ENCODE measurements around the gene BCAT1. TPM values are rescaled to one million over a fixed set of nuclear protein-coding genes. Genes with fewer than 3 reads are reported as not detected.
"Not testable (repeated sequence)": the region's sequence is repeated elsewhere in the genome, so short reads cannot be mapped to it uniquely, and the experiment has no call there.

BCAT1 gene
- total and polyA plus RNA-seq, 11 donors, result 0.57 to 28.9 (median 3.5) TPM

GRCh38 chr12:24875014-24875413 is 73.9 kb downstream of the BCAT1 start:
- Histone ChIP-seq H3K36me3 (no peaks in the 10 kb centered on the region), H3K27me3 (no peaks in the 10 kb centered on the region), H3K4me3 (no peak overlapping the region), H3K27ac (no peak overlapping the region), H3K9me3 (no peaks in the 10 kb centered on the region), H3K4me1 (no peaks in the 10 kb centered on the region)
- ATAC-seq (no peak), DNase-seq (no peak)
- intact Hi-C loops (cut with DNase I), result no loop called here
- TF ChIP-seq POLR2A (IDR thresholded peaks at IDR 0.05) (no peak), CTCF (IDR thresholded peaks at IDR 0.05) (no peak)
- WGBS, 4 donors, result 94 to 98% (median 97%) methylated on average over 3 of the region's 3 CpGs

- no peak for ATAC-seq
- TF ChIP-seq POLR2A (IDR thresholded peaks at IDR 0.05) (no peak), CTCF (IDR thresholded peaks at IDR 0.05) (no peak)
- 79 to 89% (median 84%) methylated on average over 1 of the region's 1 CpG for WGBS, 4 donors
- Histone ChIP-seq H3K27me3 (no peaks in the 10 kb centered on the region), H3K27ac (no peak overlapping the region), H3K4me1 (no peaks in the 10 kb centered on the region), H3K36me3 (no peaks in the 10 kb centered on the region), H3K4me3 (no peak overlapping the region), H3K9me3 (no peaks in the 10 kb centered on the region)
- no peak for DNase-seq
- intact Hi-C loops (cut with DNase I), result no loop called here
Measured at GRCh38 chr12:24872211-24872610, 76.7 kb downstream of the BCAT1 start.

- H3K27ac ChIP-seq; intact Hi-C loops (cut with DNase I); H3K9me3 ChIP-seq; DNase-seq; H3K4me3 ChIP-seq; H3K4me1 ChIP-seq; H3K36me3 ChIP-seq; H3K27me3 ChIP-seq; ATAC-seq: not testable (repeated sequence)
- 86 to 99% (median 95%) methylated on average over 5 to 24 of the region's 24 CpGs for WGBS, 4 donors
Measured at GRCh38 chr12:24866139-24866538, 82.8 kb downstream of the BCAT1 start.

GRCh38 chr12:24864796-24865125 is 84.1 kb downstream of the BCAT1 start:
- TF ChIP-seq POLR2A (IDR thresholded peaks at IDR 0.05) (no peak), CTCF (IDR thresholded peaks at IDR 0.05) (no peak)

GRCh38 chr12:24861766-24862540 is 86.9 kb downstream of the BCAT1 start:
- Histone ChIP-seq H3K27me3 (no peaks in the 10 kb centered on the region), H3K27ac (no peak overlapping the region), H3K4me1 (peaks cover 0 to 7% (median 0%) of the 10 kb centered on the region in 12 donors), H3K4me3 (no peak overlapping the region), H3K9me3 (peaks cover 0 to 5% (median 0%) of the 10 kb centered on the region in 12 donors), H3K36me3 (no peaks in the 10 kb centered on the region)
- ATAC-seq, result no peak
- intact Hi-C loops (cut with DNase I), result no loop called here
- no peak for TF ChIP-seq POLR2A (IDR thresholded peaks at IDR 0.05)
- no peak for TF ChIP-seq CTCF (IDR thresholded peaks at IDR 0.05)
- 88 to 92% (median 90%) methylated on average over 1 of the region's 1 CpG for WGBS, 4 donors
- DNase-seq, result no peak

More at GRCh38 chr12:24864796-24865125, 84.1 kb downstream of the BCAT1 start:
- Histone ChIP-seq H3K9me3 (peaks cover 0 to 5% (median 0%) of the 10 kb centered on the region in 12 donors), H3K36me3 (no peaks in the 10 kb centered on the region), H3K4me3 (no peak overlapping the region), H3K27me3 (no peaks in the 10 kb centered on the region), H3K27ac (no peak overlapping the region), H3K4me1 (peaks cover 0 to 7% (median 0%) of the 10 kb centered on the region in 12 donors)
- intact Hi-C loops (cut with DNase I), result no loop called here
- no peak for ATAC-seq
- DNase-seq, result no peak
